ENCODE data around the gene HSPA5.
"Not testable (repeated sequence)": the region's sequence is repeated elsewhere in the genome, so short reads cannot be mapped to it uniquely, and the experiment has no call there.

GRCh38 chr9:125194466-125194865 is 46.7 kb downstream of the HSPA5 start:
- TF ChIP-seq, protein P1, sequence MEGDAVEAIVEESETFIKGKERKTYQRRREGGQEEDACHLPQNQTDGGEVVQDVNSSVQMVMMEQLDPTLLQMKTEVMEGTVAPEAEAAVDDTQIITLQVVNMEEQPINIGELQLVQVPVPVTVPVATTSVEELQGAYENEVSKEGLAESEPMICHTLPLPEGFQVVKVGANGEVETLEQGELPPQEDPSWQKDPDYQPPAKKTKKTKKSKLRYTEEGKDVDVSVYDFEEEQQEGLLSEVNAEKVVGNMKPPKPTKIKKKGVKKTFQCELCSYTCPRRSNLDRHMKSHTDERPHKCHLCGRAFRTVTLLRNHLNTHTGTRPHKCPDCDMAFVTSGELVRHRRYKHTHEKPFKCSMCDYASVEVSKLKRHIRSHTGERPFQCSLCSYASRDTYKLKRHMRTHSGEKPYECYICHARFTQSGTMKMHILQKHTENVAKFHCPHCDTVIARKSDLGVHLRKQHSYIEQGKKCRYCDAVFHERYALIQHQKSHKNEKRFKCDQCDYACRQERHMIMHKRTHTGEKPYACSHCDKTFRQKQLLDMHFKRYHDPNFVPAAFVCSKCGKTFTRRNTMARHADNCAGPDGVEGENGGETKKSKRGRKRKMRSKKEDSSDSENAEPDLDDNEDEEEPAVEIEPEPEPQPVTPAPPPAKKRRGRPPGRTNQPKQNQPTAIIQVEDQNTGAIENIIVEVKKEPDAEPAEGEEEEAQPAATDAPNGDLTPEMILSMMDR (conservative IDR thresholded peaks at IDR 0.05; ENCODE audit: low read length), result not testable (repeated sequence)
- TF ChIP-seq EZH2phosphoT487 (IDR thresholded peaks at IDR 0.05; ENCODE audit: borderline replicate concordance), result not testable (repeated sequence)
